Kidney epithelial cell (primary cell): ENCODE results near the gene FUBP1. TPM values are rescaled to one million over a fixed set of nuclear protein-coding genes. Genes with fewer than 3 reads are reported as not detected.

Experiments used
- DNase-seq: peaks from one replicate; pipeline ENCODE4 v3.0.0-alpha.2; 2010; ENCODE audit warnings: low read depth
- H3K27me3 ChIP-seq: 2 replicates; pipeline ENCODE4 v1.6.0; 2011; ENCODE audit warnings: low read length; ENCODE audit not compliant: control insufficient read depth, insufficient read depth
- H3K36me3 ChIP-seq: 2 replicates; pipeline ENCODE4 v1.5.1; 2011; ENCODE audit warnings: low read length; ENCODE audit not compliant: control insufficient read depth, insufficient read depth
- H3K4me3 ChIP-seq: 2 replicates; pipeline ENCODE4 v1.5.1; 2011; ENCODE audit warnings: low read depth, mild to moderate bottlenecking, control low read depth, low read length
- total RNA-seq: library from RNA; depleted of rRNA; stranded (reverse); fragments of >200 nt; gene quantifications from 2 replicates; pipeline ENCODE4 v1.2.3, GENCODE V29; 2015
- TF ChIP-seq, protein P1 (sequence below): IDR thresholded peaks from 2 replicates; pipeline ENCODE4 v1.5.1; 2011; ENCODE audit warnings: mild to moderate bottlenecking, moderate library complexity, low read length, control low read depth, inconsistent platforms; ENCODE audit not compliant: insufficient read depth, poor library complexity, severe bottlenecking

The FUBP1 gene
- total RNA-seq, 1 donor from 2014 or later: 102 TPM

DNA sequence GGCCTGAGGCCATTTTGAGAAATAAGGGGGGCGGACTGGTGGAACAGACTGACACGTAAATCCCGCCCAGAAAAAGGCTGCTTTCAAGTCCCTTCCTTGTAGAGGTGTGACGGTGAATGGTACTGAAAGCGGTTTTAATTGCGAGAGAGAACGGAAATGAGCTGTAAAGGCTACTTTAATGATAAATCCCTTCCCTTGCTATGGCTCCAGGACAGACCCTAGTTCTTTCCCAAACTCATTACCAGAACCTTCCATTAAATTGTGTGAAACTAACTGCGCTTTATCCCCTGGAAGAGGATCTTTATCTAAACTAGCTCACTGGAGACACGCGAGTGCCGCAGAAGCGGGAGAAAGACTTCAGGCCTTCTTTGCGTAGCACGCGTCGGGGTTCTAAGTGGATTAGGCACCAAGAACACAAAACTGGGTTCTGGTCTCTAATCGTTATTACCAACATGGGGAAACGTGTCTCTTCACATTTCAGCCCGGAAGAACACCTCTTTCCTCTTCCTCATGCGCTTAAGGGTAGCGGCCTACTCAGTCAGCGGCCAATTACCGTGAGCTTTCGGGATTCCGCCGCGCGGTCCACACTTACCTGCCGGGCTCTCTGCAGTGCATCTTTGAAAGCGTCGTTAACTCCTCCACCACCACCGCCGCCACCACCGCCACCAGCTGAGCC, 441 bp downstream of the FUBP1 start:
- no peaks in the 10 kb centered on the region for H3K27me3 ChIP-seq
- DNase-seq: peak; percentile 83
- peak overlapping the region; percentile 76 for H3K4me3 ChIP-seq
- TF ChIP-seq, protein P1, sequence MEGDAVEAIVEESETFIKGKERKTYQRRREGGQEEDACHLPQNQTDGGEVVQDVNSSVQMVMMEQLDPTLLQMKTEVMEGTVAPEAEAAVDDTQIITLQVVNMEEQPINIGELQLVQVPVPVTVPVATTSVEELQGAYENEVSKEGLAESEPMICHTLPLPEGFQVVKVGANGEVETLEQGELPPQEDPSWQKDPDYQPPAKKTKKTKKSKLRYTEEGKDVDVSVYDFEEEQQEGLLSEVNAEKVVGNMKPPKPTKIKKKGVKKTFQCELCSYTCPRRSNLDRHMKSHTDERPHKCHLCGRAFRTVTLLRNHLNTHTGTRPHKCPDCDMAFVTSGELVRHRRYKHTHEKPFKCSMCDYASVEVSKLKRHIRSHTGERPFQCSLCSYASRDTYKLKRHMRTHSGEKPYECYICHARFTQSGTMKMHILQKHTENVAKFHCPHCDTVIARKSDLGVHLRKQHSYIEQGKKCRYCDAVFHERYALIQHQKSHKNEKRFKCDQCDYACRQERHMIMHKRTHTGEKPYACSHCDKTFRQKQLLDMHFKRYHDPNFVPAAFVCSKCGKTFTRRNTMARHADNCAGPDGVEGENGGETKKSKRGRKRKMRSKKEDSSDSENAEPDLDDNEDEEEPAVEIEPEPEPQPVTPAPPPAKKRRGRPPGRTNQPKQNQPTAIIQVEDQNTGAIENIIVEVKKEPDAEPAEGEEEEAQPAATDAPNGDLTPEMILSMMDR: no peak
- H3K36me3 ChIP-seq: no peaks in the 10 kb centered on the region

DNA sequence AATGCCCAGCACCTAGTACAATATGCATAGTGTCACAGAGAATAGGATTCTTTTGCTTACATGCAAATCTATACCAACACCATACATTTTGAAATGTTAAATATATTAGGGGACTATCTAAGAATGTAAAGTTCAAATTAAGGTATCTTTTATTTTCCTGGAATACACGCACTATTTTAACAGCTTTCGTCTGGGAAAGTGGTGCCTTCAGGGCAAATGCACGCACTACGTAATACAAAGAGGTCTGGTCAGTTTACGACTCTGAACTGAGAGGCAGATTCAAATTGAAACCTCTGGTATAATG, 931 bp downstream of the FUBP1 start:
- Histone ChIP-seq H3K36me3 (no peaks in the 10 kb centered on the region), H3K4me3 (peak overlapping the region; percentile 76), H3K27me3 (no peaks in the 10 kb centered on the region)
- TF ChIP-seq, protein P1: no peak
- no peak for DNase-seq

DNA sequence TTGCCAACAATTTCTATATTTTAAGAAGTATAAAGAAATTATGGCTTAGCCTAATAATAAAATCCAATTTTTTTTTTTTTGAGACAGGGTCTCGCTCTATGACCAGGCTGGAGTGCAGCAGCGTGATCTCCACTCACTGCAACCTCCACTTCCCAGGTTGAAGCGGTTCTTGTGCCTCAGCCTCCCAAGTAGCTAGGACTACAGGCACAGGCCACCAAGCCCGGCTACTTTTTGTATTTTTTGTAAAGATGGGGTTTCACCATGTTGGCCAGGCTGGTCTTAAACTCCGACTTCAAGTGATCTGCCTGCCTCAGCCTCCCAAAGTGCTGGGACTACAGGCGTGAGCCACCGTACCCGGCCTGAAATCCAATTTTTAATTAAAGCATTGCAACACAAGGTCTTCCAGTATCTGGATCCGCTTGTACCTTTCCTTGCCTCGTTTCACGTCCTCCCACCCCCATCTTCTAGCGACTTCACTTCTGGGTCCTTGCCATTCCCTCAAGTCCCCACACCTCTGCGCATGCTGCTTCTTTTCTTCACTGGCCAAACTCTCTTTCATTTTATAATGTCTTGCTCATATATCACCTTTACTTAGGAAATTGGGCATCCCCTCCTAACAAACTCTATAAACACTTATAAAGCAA, 2.3 kb downstream of the FUBP1 start:
- Histone ChIP-seq H3K27me3 (no peaks in the 10 kb centered on the region), H3K4me3 (peak overlapping the region; percentile 76), H3K36me3 (no peaks in the 10 kb centered on the region)
- DNase-seq: no peak
- TF ChIP-seq, protein P1: no peak

DNA sequence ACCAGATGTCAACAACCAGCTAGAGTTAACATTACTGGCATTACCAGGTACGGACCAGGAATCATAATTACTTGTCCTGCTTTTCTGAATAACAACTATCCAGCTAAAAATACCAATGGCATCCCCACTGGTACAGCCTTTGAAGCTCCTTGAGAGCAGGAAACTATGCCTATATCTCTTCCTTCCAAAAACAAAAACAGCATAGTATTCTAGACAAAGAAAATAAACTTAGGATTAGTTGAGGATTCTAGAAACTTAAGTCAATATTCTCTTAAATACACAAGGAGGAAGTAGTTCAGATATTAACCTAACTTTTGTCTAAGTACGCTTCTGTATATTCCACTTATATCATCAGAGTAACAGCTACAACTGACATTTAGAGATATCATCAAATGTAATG, 3.0 kb downstream of the FUBP1 start:
- TF ChIP-seq, protein P1: no peak
- Histone ChIP-seq H3K4me3 (peak overlapping the region; percentile 76), H3K36me3 (no peaks in the 10 kb centered on the region), H3K27me3 (no peaks in the 10 kb centered on the region)
- no peak for DNase-seq

DNA sequence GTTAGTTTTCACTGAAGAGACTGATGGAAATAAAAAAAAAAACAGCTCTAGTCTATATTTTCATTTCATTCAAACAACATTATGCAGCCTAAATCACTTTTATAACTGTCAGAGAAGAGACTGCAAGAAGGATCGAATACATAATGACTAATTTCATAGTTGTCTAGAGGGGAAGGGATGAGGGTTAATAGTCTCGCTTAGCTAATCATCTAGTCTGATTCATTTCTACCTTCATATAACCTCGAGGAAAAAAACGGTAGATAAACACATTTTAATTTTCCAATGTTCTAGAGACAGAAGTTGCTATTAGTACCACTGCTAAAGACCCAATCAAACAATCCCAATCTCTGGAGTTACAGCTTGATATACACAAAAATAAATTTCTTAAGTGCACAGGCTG, 3.5 kb downstream of the FUBP1 start:
- H3K27me3 ChIP-seq: no peaks in the 10 kb centered on the region
- H3K4me3 ChIP-seq: no peak overlapping the region
- DNase-seq: no peak
- TF ChIP-seq, protein P1: no peak
- no peaks in the 10 kb centered on the region for H3K36me3 ChIP-seq

DNA sequence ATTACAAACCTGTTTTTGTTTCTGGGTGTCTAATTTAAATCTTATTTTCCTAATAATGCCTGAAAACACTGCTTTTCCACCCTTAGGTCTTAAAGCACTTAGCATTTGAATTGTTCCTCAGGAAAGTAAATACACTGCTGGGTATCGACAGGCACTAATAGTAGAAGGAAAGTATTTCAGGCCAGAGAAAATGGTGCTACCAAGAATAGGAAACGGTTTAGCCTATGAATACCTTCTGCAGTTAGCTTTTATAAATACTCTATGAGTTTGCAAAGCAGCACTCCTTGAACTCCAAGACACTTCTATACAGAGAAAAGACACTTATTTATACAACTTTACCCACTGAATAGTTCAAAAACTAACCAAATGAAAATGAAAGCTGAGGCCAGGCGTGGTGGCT, 6.8 kb downstream of the FUBP1 start:
- no peak for DNase-seq
- TF ChIP-seq, protein P1: no peak
- Histone ChIP-seq H3K36me3 (no peaks in the 10 kb centered on the region), H3K27me3 (no peaks in the 10 kb centered on the region), H3K4me3 (no peak overlapping the region)
